Stomach (tissue), 9 donors: ENCODE results near the gene CTBP1. TPM values are rescaled to one million over a fixed set of nuclear protein-coding genes. Genes with fewer than 3 reads are reported as not detected.

ENCODE experiments used
- DNase-seq, 2 donors: peaks; one replicate each; pipeline versions ENCODE4 v3.0.0 to v3.0.0-alpha.2; 2013 to 2019
- H3K27ac ChIP-seq, 5 donors: fragments of 200-600 bp in 4 of 5; sonication (generic) in 4 of 5; one replicate each; pipeline ENCODE4 v1.5.1; 2013 to 2019; ENCODE audit warnings: mild to moderate bottlenecking in 1 of 5, moderate library complexity in 1 of 5
- H3K27me3 ChIP-seq, 3 donors: fragments of 200-600 bp; sonication (generic); one replicate each; pipeline ENCODE4 v1.5.1; 2017 to 2019; ENCODE audit warnings: mixed run types in 1 of 3
- H3K36me3 ChIP-seq, 4 donors: fragments of 200-600 bp; sonication (generic); 1 replicate in 3 of 4; 2 replicates in 1 of 4; pipeline ENCODE4 v1.5.1; 2016 to 2019
- H3K4me1 ChIP-seq, 4 donors: fragments of 200-600 bp; sonication (generic); one replicate each; pipeline ENCODE4 v1.5.1; 2016 to 2019
- H3K4me3 ChIP-seq, 4 donors: fragments of 200-600 bp; sonication (generic) in 3 of 4; one replicate each; pipeline ENCODE4 v1.5.1; 2016 to 2019; ENCODE audit warnings: mild to moderate bottlenecking in 1 of 4
- H3K9me3 ChIP-seq, 4 donors: fragments of 200-600 bp; sonication (generic); one replicate each; pipeline ENCODE4 v1.5.1; 2016 to 2019
- EP300 ChIP-seq: sonication (generic); formaldehyde crosslinking; IDR thresholded peaks from one replicate; pipeline ENCODE4 v1.6.1; 2017; ENCODE audit warnings: antibody characterized with exemption
- POLR2A ChIP-seq, 4 donors: fragments of 450-650 bp; IDR thresholded peaks; one replicate each; pipeline ENCODE4 v1.6.1; 2016; ENCODE audit warnings: antibody characterized with exemption in 4 of 4, control low read depth in 2 of 4, mild to moderate bottlenecking in 1 of 4, moderate library complexity in 1 of 4
- POLR2AphosphoS5 ChIP-seq, 3 donors: sonication (generic); formaldehyde crosslinking; IDR thresholded peaks; one replicate each; pipeline ENCODE4 v1.6.1; 2016; ENCODE audit warnings: antibody characterized with exemption in 3 of 3
- WGBS, 5 donors: extraction: QIAGEN DNeasy Blood & Tissue Kit in 3 of 5; methylation state at CpG; one replicate each; pipeline versions ENCODE4 v1.1.5 to v1.1.7; 2013 to 2018; 5-methylcytosine and 5-hydroxymethylcytosine counted together
- intact Hi-C: fragments of 100-400 bp; cut with DNase I; formaldehyde crosslinking; loops from one replicate; pipeline ENCODE4 v1.15.1; 2023; ENCODE audit warnings: low total_unique reads
- polyA plus RNA-seq, 3 donors: library from polyadenylated mRNA; stranded (reverse); fragments of 200-250 nt; gene quantifications; one replicate each; pipeline ENCODE4 v1.2.3, GENCODE V29; 2013
- total RNA-seq, 5 donors: library from RNA; depleted of rRNA; stranded (reverse); fragments of >200 nt; gene quantifications; one replicate each; pipeline versions ENCODE4 v1.1.0 to v1.2.3, GENCODE V29; 2014 to 2016
- TF ChIP-seq, protein P1 (sequence below), 7 experiments: fragments of 450-650 bp in 4 of 7; fragments of 200-600 bp in 3 of 7; sonication (generic) in 3 of 7; IDR thresholded peaks; one replicate each; pipeline ENCODE4 v1.5.1; 2016 to 2019; ENCODE audit warnings: antibody characterized with exemption in 7 of 7, control low read depth in 2 of 7, mild to moderate bottlenecking in 1 of 7
- donor health status: healthy with polysubstance abuse.
- donor health status: Bipolar disorder and iron deficiency.
- donor health status: healthy.

CTBP1 gene
- total and polyA plus RNA-seq, 8 donors, result 72.7 to 415 (median 95.1) TPM

DNA sequence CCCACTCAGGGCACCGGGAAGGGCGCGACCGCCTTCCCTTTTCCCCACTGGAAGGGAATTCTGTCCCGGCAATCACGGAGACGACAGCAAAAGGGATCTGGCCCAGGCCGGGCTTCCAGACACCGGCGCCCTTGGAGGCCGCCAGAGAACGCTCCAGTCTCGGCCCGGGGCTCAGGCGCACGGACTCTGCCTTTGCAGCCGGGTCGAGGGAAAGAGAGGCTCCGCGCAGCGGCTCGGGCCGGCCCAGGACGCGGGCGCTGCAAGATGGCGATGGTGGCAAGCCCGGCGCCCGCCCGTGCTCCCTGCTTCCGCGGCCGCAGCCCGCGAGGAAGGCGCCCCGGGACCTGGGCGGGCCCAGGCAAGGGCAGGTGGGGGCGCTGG is 1.1 kb downstream of the CTBP1 start:
- H3K27ac ChIP-seq, result peak overlapping the region; percentile 95 to 98 (median 97)
- H3K9me3 ChIP-seq, result no peaks in the 10 kb centered on the region
- intact Hi-C loops, result no loop called here
- peaks cover 59 to 71% (median 65%) of the 10 kb centered on the region in 4 donors for H3K4me1 ChIP-seq
- peak overlapping the region; percentile 74 to 96 (median 85) for H3K4me3 ChIP-seq
- no peak for TF ChIP-seq EP300
- no peak for TF ChIP-seq POLR2A (IDR thresholded peaks at IDR 0.05)
- no peak for TF ChIP-seq POLR2AphosphoS5 (IDR thresholded peaks at IDR 0.05)
- TF ChIP-seq, protein P1, sequence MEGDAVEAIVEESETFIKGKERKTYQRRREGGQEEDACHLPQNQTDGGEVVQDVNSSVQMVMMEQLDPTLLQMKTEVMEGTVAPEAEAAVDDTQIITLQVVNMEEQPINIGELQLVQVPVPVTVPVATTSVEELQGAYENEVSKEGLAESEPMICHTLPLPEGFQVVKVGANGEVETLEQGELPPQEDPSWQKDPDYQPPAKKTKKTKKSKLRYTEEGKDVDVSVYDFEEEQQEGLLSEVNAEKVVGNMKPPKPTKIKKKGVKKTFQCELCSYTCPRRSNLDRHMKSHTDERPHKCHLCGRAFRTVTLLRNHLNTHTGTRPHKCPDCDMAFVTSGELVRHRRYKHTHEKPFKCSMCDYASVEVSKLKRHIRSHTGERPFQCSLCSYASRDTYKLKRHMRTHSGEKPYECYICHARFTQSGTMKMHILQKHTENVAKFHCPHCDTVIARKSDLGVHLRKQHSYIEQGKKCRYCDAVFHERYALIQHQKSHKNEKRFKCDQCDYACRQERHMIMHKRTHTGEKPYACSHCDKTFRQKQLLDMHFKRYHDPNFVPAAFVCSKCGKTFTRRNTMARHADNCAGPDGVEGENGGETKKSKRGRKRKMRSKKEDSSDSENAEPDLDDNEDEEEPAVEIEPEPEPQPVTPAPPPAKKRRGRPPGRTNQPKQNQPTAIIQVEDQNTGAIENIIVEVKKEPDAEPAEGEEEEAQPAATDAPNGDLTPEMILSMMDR (IDR thresholded peaks at IDR 0.05), result no peak
- H3K36me3 ChIP-seq, result peaks cover 0 to 11% (median 3%) of the 10 kb centered on the region in 4 donors
- 0 to 1% (median 0%) methylated on average over 7 to 40 of the region's 40 CpGs for WGBS, 5 donors
- no peaks in the 10 kb centered on the region for H3K27me3 ChIP-seq
- DNase-seq, result no peak

DNA sequence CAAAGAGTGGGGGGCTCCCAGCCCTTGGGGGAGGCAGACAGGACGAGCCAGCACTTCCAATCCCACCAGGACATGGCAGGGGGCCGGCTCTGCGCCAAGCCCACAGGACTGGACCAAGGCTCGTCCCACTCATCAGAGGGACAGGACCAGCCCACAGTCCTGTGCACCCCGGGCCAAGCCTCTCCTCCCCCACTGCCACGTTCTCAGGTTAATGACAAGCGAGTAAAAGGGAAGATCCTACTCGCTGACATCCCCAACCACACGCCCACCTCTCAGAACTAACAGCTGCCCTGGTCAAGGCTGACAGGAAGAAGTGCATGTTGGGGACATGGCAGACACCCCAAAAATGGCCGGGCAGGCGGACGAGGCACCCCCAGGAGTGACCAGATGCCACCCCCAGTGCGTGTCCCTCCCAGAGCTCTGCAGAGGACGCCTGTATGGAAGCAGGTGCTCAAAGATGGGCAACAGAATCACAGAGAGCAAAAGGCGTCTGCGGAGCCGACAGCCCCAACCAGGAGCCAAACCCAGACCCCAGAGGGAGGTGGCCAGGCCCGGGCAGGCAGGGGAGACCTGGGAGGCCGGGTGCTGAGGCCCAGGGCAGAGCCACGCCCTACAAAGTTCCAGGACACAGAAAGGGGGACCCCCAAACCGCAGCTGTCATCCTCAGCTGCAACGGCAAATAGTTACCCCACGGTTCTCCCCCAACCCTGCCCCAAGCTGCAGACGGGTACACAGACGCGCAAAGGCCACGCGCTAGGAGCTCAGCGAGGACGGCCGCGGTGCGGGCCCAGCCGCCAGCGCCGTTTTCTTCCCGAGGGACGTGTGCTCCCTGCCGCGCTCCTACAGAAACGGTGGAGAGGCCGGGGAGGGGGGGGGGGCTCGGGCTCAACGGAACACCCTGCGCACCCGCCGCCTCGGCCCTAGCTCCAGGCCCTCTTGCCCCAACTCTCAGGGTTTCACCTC is 1.7 kb downstream of the CTBP1 start:
- WGBS, 5 donors, result 7 to 13% (median 8%) methylated on average over 30 to 48 of the region's 48 CpGs
- H3K27ac ChIP-seq, result peak overlapping the region; percentile 95 to 98 (median 97)
- DNase-seq, result peak in 1 of 2 donors; percentile 54
- peak overlapping the region; percentile 74 to 96 (median 85) for H3K4me3 ChIP-seq
- H3K9me3 ChIP-seq, result no peaks in the 10 kb centered on the region
- intact Hi-C loops, result no loop called here
- H3K4me1 ChIP-seq, result peaks cover 63 to 75% (median 72%) of the 10 kb centered on the region in 4 donors
- TF ChIP-seq EP300 (no peak), POLR2A (IDR thresholded peaks at IDR 0.05) (no peak)
- H3K27me3 ChIP-seq, result no peaks in the 10 kb centered on the region
- peaks cover 0 to 11% (median 3%) of the 10 kb centered on the region in 4 donors for H3K36me3 ChIP-seq

DNA sequence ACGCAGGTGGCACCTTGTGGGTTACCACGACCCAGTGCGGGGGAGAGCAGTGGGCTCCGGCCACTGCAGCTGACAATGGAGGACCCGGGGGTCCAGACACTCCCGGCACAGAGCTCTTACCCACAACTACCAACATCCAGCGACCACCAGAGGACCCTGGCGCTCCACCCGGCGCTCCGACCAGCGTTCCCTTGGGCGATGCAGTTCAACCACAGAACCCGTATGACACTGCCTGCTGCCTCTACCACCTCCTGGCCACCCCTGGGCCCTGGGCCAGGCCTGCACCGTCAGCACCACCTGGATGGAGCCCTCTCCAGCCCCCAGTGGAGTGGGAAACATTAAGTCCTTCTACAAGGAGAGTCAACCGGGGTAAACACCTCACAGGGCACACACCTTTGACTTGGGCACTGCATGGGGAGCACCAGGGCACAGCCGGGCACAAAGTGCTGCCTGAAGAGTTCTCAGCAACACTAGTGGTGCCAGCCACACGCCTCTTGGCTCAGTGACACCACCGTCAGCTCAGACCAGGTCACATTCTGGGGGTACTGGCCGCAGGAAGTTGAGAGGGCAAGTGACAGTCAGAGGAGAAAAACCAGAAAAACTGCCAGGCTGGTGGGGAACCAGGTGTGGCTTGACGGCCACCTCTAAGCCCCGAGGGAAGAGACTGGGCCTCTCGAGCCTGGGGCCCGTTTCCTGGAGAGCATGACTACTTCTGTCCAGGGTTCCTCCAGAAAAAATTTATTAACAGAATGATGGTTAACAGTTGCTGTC is 2.6 kb downstream of the CTBP1 start:
- peaks cover 67 to 81% (median 80%) of the 10 kb centered on the region in 4 donors for H3K4me1 ChIP-seq
- TF ChIP-seq EP300, result no peak
- no peak for TF ChIP-seq POLR2A (IDR thresholded peaks at IDR 0.05)
- no peak for TF ChIP-seq POLR2AphosphoS5 (IDR thresholded peaks at IDR 0.05)
- TF ChIP-seq, protein P1 (IDR thresholded peaks at IDR 0.05), result no peak
- no peaks in the 10 kb centered on the region for H3K9me3 ChIP-seq
- H3K27ac ChIP-seq, result peak overlapping the region; percentile 11 to 98 (median 97)
- H3K36me3 ChIP-seq, result peaks cover 1 to 12% (median 5%) of the 10 kb centered on the region in 4 donors
- peak overlapping the region; percentile 74 to 96 (median 85) for H3K4me3 ChIP-seq
- intact Hi-C loops, result no loop called here
- WGBS, 5 donors, result 29 to 55% (median 46%) methylated on average over 13 to 24 of the region's 24 CpGs
- no peaks in the 10 kb centered on the region for H3K27me3 ChIP-seq
- peak in 1 of 2 donors; percentile 49 for DNase-seq

DNA sequence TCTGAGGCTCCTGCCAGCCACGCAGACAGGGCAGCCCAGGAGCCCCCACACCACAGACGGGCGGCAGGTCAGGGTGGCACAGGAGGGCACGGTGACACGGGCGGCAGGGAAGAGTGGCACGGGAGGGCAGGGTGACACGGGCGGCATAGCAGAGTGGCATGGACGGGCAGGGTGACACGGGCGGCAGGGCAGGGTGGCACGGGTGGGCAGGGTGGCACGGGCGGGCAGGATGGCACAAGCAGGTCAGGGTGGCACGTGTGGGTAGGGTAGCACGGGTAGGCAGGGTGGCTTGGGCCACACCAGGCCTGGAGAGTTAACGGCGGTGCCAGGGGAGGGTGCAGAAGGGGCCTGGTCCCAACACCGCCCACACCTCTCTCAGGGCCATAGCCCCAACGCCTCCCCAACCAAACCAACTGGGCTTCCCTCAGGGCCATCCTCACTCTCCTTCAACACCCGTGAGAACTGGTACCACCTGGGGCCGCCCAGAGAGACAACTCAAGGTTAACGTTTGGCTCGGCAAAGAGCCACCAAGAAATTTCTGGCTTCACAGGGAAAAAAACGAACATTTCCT is 3.4 kb downstream of the CTBP1 start:
- peak in 1 of 2 donors; percentile 22 for DNase-seq
- TF ChIP-seq POLR2AphosphoS5 (IDR thresholded peaks at IDR 0.05) (no peak), POLR2A (IDR thresholded peaks at IDR 0.05) (no peak), EP300 (no peak)
- TF ChIP-seq, protein P1 (IDR thresholded peaks at IDR 0.05), result no peak
- Histone ChIP-seq H3K4me3 (peak overlapping the region in 2 of 4 donors; percentile 2 to 74), H3K4me1 (peaks cover 64 to 78% (median 74%) of the 10 kb centered on the region in 4 donors), H3K27ac (peak overlapping the region in 2 of 5 donors; percentile 97 to 98), H3K27me3 (no peaks in the 10 kb centered on the region), H3K9me3 (no peaks in the 10 kb centered on the region), H3K36me3 (peaks cover 9 to 16% (median 11%) of the 10 kb centered on the region in 4 donors)
- WGBS, 5 donors, result 59 to 76% (median 66%) methylated on average over 20 to 26 of the region's 26 CpGs
- intact Hi-C loops, result no loop called here
